ENCODE measurements around the gene RUVBL1.

The RUVBL1 gene

DNA sequence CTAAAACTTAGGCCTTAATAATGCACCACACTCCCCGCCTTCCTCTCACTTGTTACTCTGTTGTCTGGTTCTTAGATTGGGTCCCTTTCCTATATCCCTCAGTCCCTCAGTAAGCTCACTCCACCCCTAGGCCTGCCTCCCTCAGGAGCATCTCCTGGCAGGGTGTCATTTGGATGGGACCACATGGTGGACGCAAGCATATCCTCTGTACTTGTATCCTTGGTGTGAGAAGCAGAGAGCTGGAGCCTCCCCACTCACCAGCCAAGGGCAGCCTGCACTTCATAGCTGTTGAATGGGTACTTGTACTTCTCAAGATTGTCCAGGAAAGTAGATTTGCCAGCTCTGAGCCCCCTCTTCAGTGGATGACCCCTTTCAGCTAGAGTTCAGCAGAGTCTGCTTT lies 59.7 kb downstream of the RUVBL1 start:
- DNase-seq = no peak

DNA sequence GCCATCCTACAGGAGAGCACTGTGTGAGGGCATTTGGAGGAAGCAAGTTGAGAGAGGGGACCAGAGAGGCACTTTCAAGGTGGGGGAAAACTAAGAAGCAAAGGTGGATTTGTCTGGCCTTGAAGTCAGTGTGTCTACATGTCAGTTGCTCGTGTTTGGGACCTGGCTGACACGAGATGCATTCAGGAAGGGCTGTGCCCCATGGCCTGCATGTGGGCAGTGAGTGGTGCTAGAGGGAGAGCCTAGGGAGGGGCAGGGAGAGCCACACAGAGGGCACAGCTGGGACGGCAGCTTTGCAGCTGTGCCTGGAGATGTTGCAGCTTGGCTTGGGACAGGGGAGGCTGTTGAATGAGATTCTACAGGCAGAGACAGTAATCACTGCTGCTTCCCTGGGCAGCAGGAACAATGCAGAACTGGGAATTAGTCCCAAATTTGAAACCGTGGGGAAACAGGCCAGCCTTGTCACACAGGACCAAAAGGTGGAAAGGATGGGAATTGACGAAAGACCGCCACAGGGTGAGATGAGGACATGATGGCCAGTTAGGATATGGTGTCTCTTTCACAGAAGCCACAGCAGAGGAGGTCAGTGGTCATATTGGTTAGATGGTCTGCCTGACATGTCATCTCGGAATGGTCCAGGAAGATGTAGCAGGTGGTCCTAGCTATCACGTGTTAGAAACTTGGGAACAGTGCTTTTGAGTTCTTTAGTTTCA lies 61.4 kb downstream of the RUVBL1 start:
- DNase-seq = no peak

DNA sequence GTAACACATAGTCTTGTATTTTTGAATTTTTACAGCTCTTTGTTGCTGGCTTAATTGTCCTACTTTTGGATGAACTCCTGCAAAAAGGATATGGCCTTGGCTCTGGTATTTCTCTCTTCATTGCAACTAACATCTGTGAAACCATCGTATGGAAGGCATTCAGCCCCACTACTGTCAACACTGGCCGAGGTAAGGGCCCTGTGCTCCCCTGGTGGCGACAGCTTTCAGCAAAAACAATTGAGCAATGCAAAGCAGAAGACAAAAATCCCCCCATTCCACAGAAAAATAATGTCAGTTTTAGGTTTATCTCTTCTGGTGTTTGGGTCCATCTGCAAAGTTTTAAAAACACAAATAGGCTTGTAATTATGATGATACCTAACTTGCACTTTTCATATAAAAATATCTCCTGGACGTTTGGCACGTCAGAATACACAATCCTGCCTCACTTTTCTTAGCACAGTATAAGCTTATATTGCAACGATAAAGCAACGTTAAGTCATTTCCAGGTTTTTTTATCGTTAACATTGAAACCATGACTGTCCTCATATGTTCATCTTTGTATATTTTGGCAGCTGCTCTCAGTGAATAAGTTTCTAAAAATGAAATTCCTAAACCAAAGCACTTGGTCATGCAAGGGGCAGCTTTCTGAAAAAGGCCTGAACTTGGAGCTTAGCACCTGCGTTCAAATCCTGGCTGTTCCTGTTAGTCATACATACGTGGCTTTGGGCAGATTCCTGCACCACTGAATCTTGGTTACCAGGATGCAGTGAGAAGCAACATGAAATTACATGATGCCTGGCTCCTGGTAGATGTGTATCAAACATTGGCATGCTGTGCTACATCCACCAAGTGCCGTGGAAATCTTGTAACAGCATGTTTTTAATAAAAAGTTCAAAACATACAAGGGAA lies 62.9 kb downstream of the RUVBL1 start:
- DNase-seq = no peak

DNA sequence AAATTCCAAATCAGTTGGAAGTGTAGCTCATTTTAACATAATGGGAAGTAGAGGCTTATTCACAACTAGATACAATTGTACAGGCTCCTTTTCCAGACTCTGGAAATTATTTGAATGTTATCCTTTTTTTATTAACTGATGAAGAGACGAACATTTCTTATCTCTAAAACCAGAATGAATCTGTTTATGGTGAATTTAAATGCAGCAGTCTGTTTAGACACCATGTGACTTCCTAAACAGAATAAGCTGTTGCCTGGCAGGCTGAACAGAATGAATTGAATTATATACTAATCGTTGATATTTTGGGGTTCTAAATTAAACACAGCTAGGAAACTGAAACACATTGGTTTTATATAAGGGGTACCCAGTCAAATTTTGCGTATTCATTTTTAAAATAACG lies 67.4 kb downstream of the RUVBL1 start:
- DNase-seq = no peak

DNA sequence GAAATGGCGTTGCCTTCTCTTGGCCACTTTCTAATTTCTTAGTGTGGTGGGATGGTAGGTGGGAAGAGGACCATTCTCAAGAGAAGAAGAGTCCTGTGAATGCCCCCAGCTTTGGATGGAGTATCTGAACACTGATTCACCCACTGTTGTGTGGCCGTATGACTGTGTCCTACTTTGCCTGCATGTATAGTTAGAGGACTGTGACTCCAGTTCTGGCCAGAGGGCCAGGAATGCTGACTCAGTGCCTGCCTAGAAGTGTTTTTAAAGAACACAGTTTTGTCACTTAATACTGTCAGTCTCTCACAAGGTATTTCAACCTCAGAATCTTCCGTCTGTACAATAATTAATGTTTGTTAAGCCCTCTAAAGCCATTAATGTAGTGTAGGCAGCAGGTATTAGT lies 69.2 kb downstream of the RUVBL1 start:
- DNase-seq = no peak

DNA sequence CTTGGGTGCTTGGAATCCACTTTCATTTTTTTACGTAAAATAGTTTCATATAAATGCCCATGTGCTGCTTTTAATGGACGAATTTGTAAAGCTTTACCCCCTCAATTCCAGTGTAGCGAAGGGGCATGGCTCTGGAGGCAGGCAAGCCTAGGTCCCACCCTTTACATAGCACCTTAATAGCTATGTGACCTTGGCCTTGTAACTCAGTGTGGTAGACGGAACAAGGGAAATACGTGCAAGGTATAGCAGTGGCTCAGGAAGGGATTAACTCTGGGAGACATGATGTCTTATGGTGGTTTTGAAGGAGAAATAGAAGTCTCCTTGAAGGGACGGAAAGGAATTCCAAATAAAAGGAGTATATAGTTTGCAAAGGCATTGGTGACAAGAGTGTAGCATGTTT lies 70.0 kb downstream of the RUVBL1 start:
- no peak for DNase-seq

DNA sequence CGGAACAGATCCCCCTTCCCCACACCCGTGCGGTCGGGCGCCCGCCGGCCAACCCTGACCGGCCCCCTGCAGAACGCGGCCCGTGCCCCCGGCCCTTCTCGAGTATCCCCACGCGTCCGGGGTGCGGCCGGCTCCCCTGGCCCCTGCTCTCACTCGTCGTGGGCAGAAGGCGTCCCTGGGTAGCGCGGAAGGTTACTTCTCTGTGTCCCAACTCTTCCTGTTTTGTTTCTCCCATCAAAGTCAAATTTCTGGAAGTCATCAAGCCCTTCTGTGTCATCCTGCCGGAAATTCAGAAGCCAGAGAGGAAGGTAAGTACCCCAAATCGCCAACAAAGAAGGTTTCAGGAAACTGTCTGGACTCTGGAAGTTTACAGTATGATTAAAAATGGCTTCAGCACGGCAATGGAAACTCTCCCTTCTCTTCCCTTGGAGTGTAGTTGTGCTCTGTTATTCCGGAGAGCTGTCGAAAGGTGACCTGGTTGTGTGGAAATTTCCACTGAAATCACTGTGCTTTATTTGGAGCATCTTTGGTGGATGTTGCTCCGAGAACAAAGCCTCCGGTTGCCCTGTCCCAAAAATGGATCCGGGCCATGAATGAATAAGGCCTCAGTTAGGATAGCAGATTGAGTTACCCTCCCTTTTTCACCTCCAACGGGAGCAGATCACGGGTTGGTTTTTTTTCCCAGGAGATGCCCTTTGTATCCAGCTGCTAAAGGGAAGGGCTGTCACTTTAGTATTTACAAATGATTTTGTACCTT lies 70.8 kb downstream of the RUVBL1 start:
- DNase-seq = no peak

DNA sequence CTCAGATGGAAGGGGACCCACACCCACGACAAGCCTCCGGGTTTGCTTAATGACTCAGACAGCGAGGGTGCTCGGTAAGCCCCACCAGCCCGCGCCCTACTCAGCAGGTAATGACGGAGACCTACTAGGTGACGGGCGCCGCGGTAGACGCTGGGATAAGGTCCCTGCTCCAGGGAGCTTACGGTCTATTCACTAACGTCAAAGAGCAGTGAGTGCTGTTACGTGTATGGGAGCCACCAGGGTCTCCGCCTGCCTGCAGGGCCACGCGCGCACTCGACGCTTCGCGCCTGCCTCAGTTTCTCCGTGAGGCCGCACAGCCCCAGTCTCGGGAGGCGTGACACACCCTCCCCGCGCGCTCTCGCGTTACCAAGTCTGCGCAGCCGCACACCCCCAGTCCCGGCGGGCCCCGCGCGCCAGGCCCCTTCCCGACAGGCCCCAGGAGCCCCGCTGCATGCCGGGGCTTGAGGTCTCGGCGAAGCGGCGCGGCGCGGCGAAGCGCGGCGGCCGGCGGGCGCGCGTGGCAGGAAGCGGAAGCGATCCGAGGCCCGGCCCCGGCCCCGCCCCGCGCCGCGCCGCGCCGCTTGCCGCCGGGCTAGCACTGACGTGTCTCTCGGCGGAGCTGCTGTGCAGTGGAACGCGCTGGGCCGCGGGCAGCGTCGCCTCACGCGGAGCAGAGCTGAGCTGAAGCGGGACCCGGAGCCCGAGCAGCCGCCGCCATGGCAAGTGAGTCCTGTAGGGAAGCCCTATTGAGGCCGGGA lies 71.6 kb downstream of the RUVBL1 start, which contains the start of gene SEC61A1:
SEC61A1 (plus strand) TSS at position 601 of the 758 bp plus-strand sequence; CDS start at position 717, 116 bp downstream.
- peak; percentile 66 for DNase-seq

DNA sequence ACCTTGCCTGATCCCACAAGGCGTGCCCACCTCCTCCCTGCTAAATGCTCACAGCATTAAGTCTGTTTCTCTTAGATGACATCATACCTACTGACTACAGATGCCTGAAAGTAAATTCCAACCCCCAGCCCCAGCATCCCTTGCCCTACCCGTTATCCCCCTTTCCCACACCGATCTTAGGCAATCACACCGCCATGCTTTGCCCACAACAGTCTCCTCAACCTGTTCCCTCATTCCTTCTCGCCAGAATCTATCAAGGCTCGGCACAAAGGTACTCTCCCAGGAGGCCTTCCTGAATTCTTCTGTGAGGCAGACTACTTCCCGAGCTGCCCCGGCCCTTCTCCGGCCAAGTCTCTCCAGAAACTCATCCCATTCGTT lies 72.2 kb downstream of the RUVBL1 start:
- no peak for DNase-seq

DNA sequence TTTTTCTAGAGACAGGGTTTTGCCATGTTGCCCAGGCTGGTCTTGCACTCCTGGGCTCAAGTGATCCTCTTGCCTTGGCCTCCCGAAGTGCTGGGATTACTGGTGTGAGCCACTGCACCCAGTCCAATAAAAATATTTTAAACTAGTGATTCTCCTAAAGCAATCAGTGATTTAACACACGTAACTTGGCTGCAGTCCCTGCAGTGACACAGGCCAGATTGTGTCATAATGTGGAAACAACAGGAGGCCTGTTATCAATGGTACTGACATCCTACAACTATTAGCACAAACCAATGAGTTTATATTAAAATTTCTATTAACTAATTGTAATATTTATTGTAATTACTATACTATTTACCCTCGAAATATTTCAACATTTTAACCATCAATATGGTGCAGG lies 73.0 kb downstream of the RUVBL1 start:
- no peak for DNase-seq

DNA sequence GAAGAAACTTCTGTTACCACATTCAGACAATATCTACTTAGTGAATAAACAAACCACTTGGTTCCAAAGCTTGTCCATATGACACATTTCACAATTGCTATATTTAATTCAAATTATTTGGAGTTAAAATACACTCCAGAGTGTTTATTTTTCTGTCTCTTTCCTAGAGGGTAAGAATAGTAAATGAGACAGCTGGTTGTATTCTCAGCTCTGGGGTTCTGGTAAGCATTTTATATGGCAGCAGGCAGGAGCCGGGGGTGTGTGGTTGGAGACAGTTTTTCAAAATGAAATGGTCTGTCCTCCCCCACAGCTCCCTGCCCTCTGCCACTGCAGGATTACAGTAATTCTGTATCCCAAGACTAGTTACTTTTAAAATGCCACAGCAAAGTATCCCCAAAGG lies 82.3 kb downstream of the RUVBL1 start:
- no peak for DNase-seq

DNA sequence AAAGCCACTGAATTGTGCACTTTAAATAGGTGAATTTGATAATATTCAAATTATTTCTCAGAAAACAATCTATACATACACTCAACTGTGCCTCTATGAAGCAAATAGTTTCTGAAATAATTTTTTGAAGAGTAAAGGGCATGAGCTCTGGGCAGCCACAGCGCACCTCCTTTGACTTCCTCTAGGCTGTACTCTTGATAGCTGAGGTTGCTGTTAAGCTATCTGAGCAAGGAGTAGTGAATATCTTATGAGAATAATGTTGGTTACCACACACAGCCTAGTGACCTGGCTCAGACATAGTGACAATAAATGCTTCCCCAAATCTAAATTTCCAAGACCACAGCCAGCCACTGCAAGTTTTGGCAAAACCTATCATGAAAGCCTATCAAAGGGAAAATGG lies 83.0 kb downstream of the RUVBL1 start:
- DNase-seq = no peak

DNA sequence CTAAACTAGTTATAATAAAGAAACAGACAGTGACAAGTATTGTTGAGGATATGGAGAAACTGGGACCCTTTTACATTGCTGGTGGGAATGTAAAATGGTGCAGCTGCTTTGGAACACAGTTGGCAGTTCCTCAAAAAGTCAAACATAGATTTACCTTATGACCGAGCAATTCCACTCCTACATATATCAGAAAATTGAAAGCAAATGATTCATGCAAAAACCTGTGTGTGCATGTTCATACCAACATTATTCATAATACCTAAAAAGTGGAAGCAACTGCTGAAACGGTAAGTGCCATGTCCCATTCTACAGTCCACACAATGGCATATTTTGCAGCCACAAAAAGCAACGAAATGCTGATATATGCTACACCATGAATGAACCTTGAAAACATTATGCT lies 83.6 kb downstream of the RUVBL1 start:
- DNase-seq = no peak

DNA sequence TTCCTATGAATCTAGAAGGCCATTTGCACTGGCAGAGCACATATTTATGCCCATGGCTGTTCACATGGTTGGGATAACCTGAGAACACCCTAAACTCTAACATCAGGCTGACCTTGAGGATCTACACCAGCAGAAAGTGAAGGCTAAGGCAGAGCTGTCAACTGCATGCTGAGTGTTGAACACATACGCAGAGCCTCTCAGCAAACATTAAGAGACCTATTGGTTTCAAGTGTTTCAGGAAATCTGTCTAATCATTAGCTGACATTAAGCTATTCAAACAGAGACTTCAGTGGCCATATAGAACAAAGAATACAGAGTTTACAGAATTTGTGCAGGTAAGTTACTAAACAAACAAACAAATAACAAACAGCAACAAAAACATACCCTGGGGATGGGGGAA lies 87.5 kb downstream of the RUVBL1 start:
- DNase-seq = no peak

DNA sequence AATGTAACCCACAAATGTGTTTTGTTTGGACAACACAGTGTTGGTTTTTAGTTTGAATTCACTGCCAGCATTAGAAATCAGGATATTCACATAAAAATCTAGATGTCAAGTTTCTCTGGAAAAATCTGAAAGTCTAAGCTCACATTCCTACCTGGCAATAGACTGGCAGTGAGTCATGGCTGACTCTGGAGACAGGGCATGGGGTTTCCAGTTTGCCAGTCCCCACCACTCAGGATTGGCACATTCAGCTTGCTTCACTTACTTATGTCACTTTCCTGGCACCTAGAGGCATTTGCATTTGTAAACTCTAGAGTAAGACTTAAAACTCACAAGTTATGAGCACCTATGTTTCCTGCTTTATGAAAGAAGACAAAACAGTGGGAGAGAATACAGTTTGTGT lies 90.5 kb downstream of the RUVBL1 start:
- no peak for DNase-seq
